HTERT RPE-1 (cell line): ENCODE data around the gene ATP13A3.
"Not testable (repeated sequence)": the region's sequence is repeated elsewhere in the genome, so short reads cannot be mapped to it uniquely, and the experiment has no call there.

Experiments used
- in situ Hi-C: fragments of 300-500 bp; cut with MboI; formaldehyde crosslinking; loops from 4 replicates; pipeline ENCODE4 v1.14.3; 2020; ENCODE audit warnings: low sequenced_read_pairs

ATP13A3 gene

GRCh38 chr3:194486540-194487288 is at the start of gene ATP13A3:
Gene ATP13A3, minus strand, starts transcription at chr3:194487002. Its CDS starts 24,812 bp downstream, at chr3:194462190.
- in situ Hi-C loops, result no loop called here

GRCh38 chr3:194535199-194535598 is 48.4 kb upstream of the ATP13A3 start:
- in situ Hi-C loops, result not testable (repeated sequence)

GRCh38 chr3:194534243-194534642 is 47.4 kb upstream of the ATP13A3 start:
- in situ Hi-C loops, result no loop called here

GRCh38 chr3:194532591-194532990 is 45.8 kb upstream of the ATP13A3 start:
- in situ Hi-C loops, result no loop called here

GRCh38 chr3:194527726-194528125 is 40.9 kb upstream of the ATP13A3 start:
- in situ Hi-C loops, result no loop called here

GRCh38 chr3:194526164-194526563 is 39.4 kb upstream of the ATP13A3 start:
- in situ Hi-C loops, result no loop called here

GRCh38 chr3:194522579-194523046 is 35.8 kb upstream of the ATP13A3 start:
- in situ Hi-C loops, result no loop called here

- in situ Hi-C loops, result no loop called here
These were observed 34.9 kb upstream of the ATP13A3 start for GRCh38 chr3:194521510-194522260.

GRCh38 chr3:194520682-194521162 is 33.9 kb upstream of the ATP13A3 start:
- in situ Hi-C loops, result not testable (repeated sequence)

GRCh38 chr3:194520201-194520600 is 33.4 kb upstream of the ATP13A3 start:
- in situ Hi-C loops, result not testable (repeated sequence)

GRCh38 chr3:194518652-194519051 is 31.9 kb upstream of the ATP13A3 start:
- in situ Hi-C loops, result no loop called here

GRCh38 chr3:194517333-194517732 is 30.5 kb upstream of the ATP13A3 start:
- in situ Hi-C loops, result no loop called here

GRCh38 chr3:194514626-194515025 is 27.8 kb upstream of the ATP13A3 start:
- in situ Hi-C loops, result no loop called here

GRCh38 chr3:194512895-194513601 is 26.2 kb upstream of the ATP13A3 start:
- in situ Hi-C loops, result no loop called here

GRCh38 chr3:194508491-194509453 is 22.0 kb upstream of the ATP13A3 start:
- in situ Hi-C loops, result no loop called here

GRCh38 chr3:194507571-194507970 is 20.8 kb upstream of the ATP13A3 start:
- in situ Hi-C loops, result no loop called here

- in situ Hi-C loops, result no loop called here
These were observed 19.1 kb upstream of the ATP13A3 start for GRCh38 chr3:194505791-194506415.

- in situ Hi-C loops, result no loop called here
These were observed 18.1 kb upstream of the ATP13A3 start for GRCh38 chr3:194504861-194505260.

GRCh38 chr3:194504146-194504545 is 17.3 kb upstream of the ATP13A3 start:
- in situ Hi-C loops, result no loop called here

GRCh38 chr3:194503081-194503531 is 16.3 kb upstream of the ATP13A3 start:
- in situ Hi-C loops, result no loop called here
